ENCODE measurements around the gene PRELID1.
A peak's percentile ranks its signal among the peaks of the same experiment; 100 is the strongest.
"Not testable (repeated sequence)": the region's sequence is repeated elsewhere in the genome, so short reads cannot be mapped to it uniquely, and the experiment has no call there.

Gene PRELID1

DNA sequence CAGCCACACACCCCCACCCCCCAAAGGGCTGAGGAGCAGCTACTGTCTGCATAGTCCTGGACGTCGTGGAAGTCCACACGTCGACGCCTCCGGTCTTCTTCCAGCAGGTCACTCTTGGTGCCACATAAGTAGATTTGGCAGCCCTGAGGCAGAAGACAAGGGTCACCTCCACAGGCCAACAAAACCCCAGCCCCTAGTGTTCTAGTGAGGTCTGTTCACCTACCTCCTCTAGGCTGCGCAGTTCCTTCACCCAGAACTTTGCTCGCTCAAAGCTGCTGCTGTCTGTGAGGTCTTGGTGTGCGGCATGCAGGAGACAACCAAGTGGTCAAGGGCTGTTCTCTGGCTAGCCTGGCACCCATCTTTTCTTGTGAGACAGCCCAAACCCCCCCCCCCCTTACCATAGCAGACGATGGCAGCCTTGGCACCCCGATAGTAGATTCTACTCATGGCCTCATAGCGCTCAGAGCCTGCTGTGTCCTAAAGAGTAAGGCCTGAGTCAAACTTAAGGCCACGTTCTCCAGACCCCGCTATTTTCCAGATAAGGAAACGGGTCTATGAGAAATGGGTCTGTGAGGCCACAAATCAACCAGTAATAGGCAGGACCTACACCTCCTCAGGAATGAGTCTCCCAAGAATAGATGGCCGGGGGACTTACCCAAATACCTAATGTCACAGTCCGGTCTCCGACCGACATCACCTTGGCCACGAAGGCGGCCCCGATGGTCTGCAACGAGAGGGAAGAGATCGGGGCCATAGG, 1.1 kb upstream of the PRELID1 start:
- no peak for TF ChIP-seq EZH2phosphoT487 (conservative IDR thresholded peaks at IDR 0.05; ENCODE audit: low read length)
- peak; percentile 37 for TF ChIP-seq CTCF (IDR thresholded peaks at IDR 0.05; ENCODE audit: insufficient read depth, low read length, poor library complexity, severe bottlenecking)
- Histone ChIP-seq H3F3A (ENCODE audit: insufficient read depth) (peaks cover 66% of the 10 kb centered on the region), H3K27ac (ENCODE audit: low read depth, low read length) (peak overlapping the region; percentile 75), H2AFZ (ENCODE audit: low read depth, low read length, severe bottlenecking) (no peak overlapping the region), H3K9ac (ENCODE audit: low read length) (peak overlapping the region; percentile 87), H3K27me3 (ENCODE audit: low read length) (no peaks in the 10 kb centered on the region), H3K9me2 (replicated peaks; ENCODE audit: insufficient read depth, low read length) (no peaks in the 10 kb centered on the region), H3K4me3 (ENCODE audit: insufficient read depth, low read length, poor library complexity, severe bottlenecking) (peak overlapping the region; percentile 77), H3K79me2 (ENCODE audit: insufficient read depth, low read length) (peaks cover 23% of the 10 kb centered on the region), H3K4me2 (ENCODE audit: low read depth, low read length, poor library complexity, severe bottlenecking) (peak overlapping the region; percentile 74), H3K9me3 (ENCODE audit: insufficient read depth, low read length) (no peaks in the 10 kb centered on the region), H3K36me3 (ENCODE audit: low read length) (0 out of 2 replicates have a peak, but pooled peaks cover 2% of the 10 kb centered on the region), H4K20me1 (ENCODE audit: low read depth, low read length) (no peaks in the 10 kb centered on the region)

- H2AFZ ChIP-seq (ENCODE audit: low read depth, low read length, severe bottlenecking), result peak overlapping the region; percentile 30
- no peaks in the 10 kb centered on the region for H4K20me1 ChIP-seq (ENCODE audit: low read depth, low read length)
- H3K27me3 ChIP-seq (ENCODE audit: low read length), result no peaks in the 10 kb centered on the region
- H3K4me3 ChIP-seq (ENCODE audit: insufficient read depth, low read length, poor library complexity, severe bottlenecking), result peak overlapping the region; percentile 77
- H3K27ac ChIP-seq (ENCODE audit: low read depth, low read length), result peak overlapping the region; percentile 58
- H3K4me2 ChIP-seq (ENCODE audit: low read depth, low read length, poor library complexity, severe bottlenecking), result peak overlapping the region; percentile 74
- TF ChIP-seq CTCF (IDR thresholded peaks at IDR 0.05; ENCODE audit: insufficient read depth, low read length, poor library complexity, severe bottlenecking) (no peak), EZH2phosphoT487 (conservative IDR thresholded peaks at IDR 0.05; ENCODE audit: low read length) (no peak)
- H3K79me2 ChIP-seq (ENCODE audit: insufficient read depth, low read length), result peaks cover 23% of the 10 kb centered on the region
- peaks cover 52% of the 10 kb centered on the region for H3F3A ChIP-seq (ENCODE audit: insufficient read depth)
- H3K9me2 ChIP-seq (replicated peaks; ENCODE audit: insufficient read depth, low read length), result no peaks in the 10 kb centered on the region
- H3K9me3 ChIP-seq (ENCODE audit: insufficient read depth, low read length), result no peaks in the 10 kb centered on the region
- peak overlapping the region; percentile 87 for H3K9ac ChIP-seq (ENCODE audit: low read length)
- H3K36me3 ChIP-seq (ENCODE audit: low read length), result 0 out of 2 replicates have a peak, but pooled peaks cover 2% of the 10 kb centered on the region
Measured at GRCh38 chr5:177303925-177304391, 359 bp downstream of the PRELID1 start.

- Histone ChIP-seq H3K9ac (ENCODE audit: low read length) (peak overlapping the region; percentile 87), H3K9me2 (replicated peaks; ENCODE audit: insufficient read depth, low read length) (no peaks in the 10 kb centered on the region), H3K9me3 (ENCODE audit: insufficient read depth, low read length) (no peaks in the 10 kb centered on the region), H2AFZ (ENCODE audit: low read depth, low read length, severe bottlenecking) (no peak overlapping the region), H3K4me3 (ENCODE audit: insufficient read depth, low read length, poor library complexity, severe bottlenecking) (peak overlapping the region; percentile 77), H3K27me3 (ENCODE audit: low read length) (no peaks in the 10 kb centered on the region), H3K4me2 (ENCODE audit: low read depth, low read length, poor library complexity, severe bottlenecking) (peak overlapping the region; percentile 74), H3K36me3 (ENCODE audit: low read length) (0 out of 2 replicates have a peak, but pooled peaks cover 2% of the 10 kb centered on the region), H3K79me2 (ENCODE audit: insufficient read depth, low read length) (peaks cover 23% of the 10 kb centered on the region), H4K20me1 (ENCODE audit: low read depth, low read length) (no peaks in the 10 kb centered on the region), H3K27ac (ENCODE audit: low read depth, low read length) (peak overlapping the region; percentile 58), H3F3A (ENCODE audit: insufficient read depth) (peaks cover 51% of the 10 kb centered on the region)
- TF ChIP-seq CTCF (IDR thresholded peaks at IDR 0.05; ENCODE audit: insufficient read depth, low read length, poor library complexity, severe bottlenecking) (no peak), EZH2phosphoT487 (conservative IDR thresholded peaks at IDR 0.05; ENCODE audit: low read length) (no peak)
Measured at GRCh38 chr5:177304392-177305119, 957 bp downstream of the PRELID1 start.

- H3K36me3 ChIP-seq (ENCODE audit: low read length); H3K4me3 ChIP-seq (ENCODE audit: insufficient read depth, low read length, poor library complexity, severe bottlenecking); H3K9me3 ChIP-seq (ENCODE audit: insufficient read depth, low read length); H3K27ac ChIP-seq (ENCODE audit: low read depth, low read length); H2AFZ ChIP-seq (ENCODE audit: low read depth, low read length, severe bottlenecking); H4K20me1 ChIP-seq (ENCODE audit: low read depth, low read length); H3K9me2 ChIP-seq (replicated peaks; ENCODE audit: insufficient read depth, low read length); H3K9ac ChIP-seq (ENCODE audit: low read length); H3K27me3 ChIP-seq (ENCODE audit: low read length); H3K4me2 ChIP-seq (ENCODE audit: low read depth, low read length, poor library complexity, severe bottlenecking): not testable (repeated sequence)
- peaks cover 53% of the 10 kb centered on the region for H3F3A ChIP-seq (ENCODE audit: insufficient read depth)
- peaks cover 23% of the 10 kb centered on the region for H3K79me2 ChIP-seq (ENCODE audit: insufficient read depth, low read length)
Measured at GRCh38 chr5:177306103-177306640, 2.6 kb downstream of the PRELID1 start.
